Loucy (cell line): ENCODE measurements around the gene MAGIX.

Experiments
- H2AFZ ChIP-seq: fragments of 200-600 bp; sonication (generic); 2 replicates; pipeline ENCODE4 v1.6.0; 2016; ENCODE audit warnings: antibody characterized with exemption, mild to moderate bottlenecking, low read length, moderate library complexity
- H3F3A ChIP-seq: fragments of 200-600 bp; 2 replicates; pipeline ENCODE4 v1.6.0; 2016; ENCODE audit warnings: antibody characterized with exemption, low read depth, mild to moderate bottlenecking
- H3K27me3 ChIP-seq: fragments of 200-600 bp; sonication (generic); 2 replicates; pipeline ENCODE4 v1.6.1; 2014; ENCODE audit warnings: low read length, mild to moderate bottlenecking; ENCODE audit not compliant: insufficient read depth, poor library complexity, severe bottlenecking
- H3K36me3 ChIP-seq: fragments of 200-600 bp; sonication (generic); 2 replicates; pipeline ENCODE4 v1.6.1; 2016; ENCODE audit warnings: low read length; ENCODE audit not compliant: insufficient read depth
- H3K4me1 ChIP-seq: fragments of 200-600 bp; sonication (generic); 2 replicates; pipeline ENCODE4 v1.5.1; 2014; ENCODE audit warnings: low read length, mild to moderate bottlenecking; ENCODE audit not compliant: insufficient read depth, poor library complexity, severe bottlenecking
- H3K4me2 ChIP-seq: fragments of 200-600 bp; sonication (generic); 2 replicates; pipeline ENCODE4 v1.6.0; 2014; ENCODE audit warnings: antibody characterized with exemption, low read length, low read depth, mild to moderate bottlenecking; ENCODE audit not compliant: poor library complexity, severe bottlenecking
- H3K4me3 ChIP-seq: fragments of 200-600 bp; sonication (generic); 2 replicates; pipeline ENCODE4 v1.5.1; 2014; ENCODE audit warnings: low read length, mild to moderate bottlenecking, mixed read lengths; ENCODE audit not compliant: poor library complexity, severe bottlenecking
- H3K79me2 ChIP-seq: fragments of 200-600 bp; sonication (generic); 2 replicates; pipeline ENCODE4 v1.6.1; 2014; ENCODE audit warnings: low read length; ENCODE audit not compliant: insufficient read depth
- H3K9ac ChIP-seq: fragments of 200-600 bp; sonication (generic); 2 replicates; pipeline ENCODE4 v1.6.0; 2014; ENCODE audit warnings: mild to moderate bottlenecking, low read depth, low read length, moderate library complexity; ENCODE audit not compliant: poor library complexity, severe bottlenecking
- H3K9me2 ChIP-seq: fragments of 200-600 bp; sonication (generic); replicated peaks from 2 replicates; pipeline ENCODE4 v1.6.1; 2016; ENCODE audit warnings: low read depth, low read length, mixed read lengths
- H3K9me3 ChIP-seq: fragments of 200-600 bp; sonication (generic); 2 replicates; pipeline ENCODE4 v1.6.1; 2014; ENCODE audit warnings: mild to moderate bottlenecking, antibody characterized with exemption, low read length, low read depth; ENCODE audit not compliant: insufficient read depth
- H4K20me1 ChIP-seq: fragments of 200-600 bp; sonication (generic); 2 replicates; pipeline ENCODE4 v1.6.0; 2014; ENCODE audit warnings: antibody characterized with exemption, low read length, mild to moderate bottlenecking; ENCODE audit not compliant: insufficient read depth, poor library complexity, severe bottlenecking
- EZH2phosphoT487 ChIP-seq: fragments of 200-600 bp; IDR thresholded peaks from 2 replicates; pipeline ENCODE4 v1.6.1; 2018; ENCODE audit warnings: antibody characterized with exemption, mild to moderate bottlenecking, moderate library complexity, borderline replicate concordance
- TF ChIP-seq, protein P1 (sequence below): fragments of 200-600 bp; sonication (generic); conservative IDR thresholded peaks from 2 replicates; pipeline ENCODE4 v1.5.1; 2014; ENCODE audit warnings: mild to moderate bottlenecking, antibody characterized with exemption, low read length

MAGIX gene

DNA sequence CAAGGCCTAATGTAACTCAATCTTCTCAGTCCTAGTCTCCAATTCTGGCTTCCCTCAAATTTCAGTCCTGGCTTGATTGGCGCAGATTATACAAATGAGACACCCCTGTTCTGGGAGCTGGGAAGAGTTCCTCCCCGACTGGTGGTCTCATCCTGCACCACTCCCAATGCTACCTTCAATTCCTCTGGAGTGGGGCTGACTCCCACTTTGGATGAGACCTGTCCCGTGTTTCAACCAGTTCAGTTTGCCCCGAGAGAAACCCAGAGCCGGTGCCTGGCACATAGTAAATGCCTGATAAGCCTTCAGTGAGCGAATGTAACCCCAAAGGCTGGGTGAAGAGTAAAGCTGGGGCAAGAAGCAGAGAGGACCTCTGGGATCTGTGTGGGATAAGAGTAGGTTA, 41.5 kb downstream of the MAGIX start:
- H3K4me3 ChIP-seq, result no peak overlapping the region
- H3K4me1 ChIP-seq, result no peaks in the 10 kb centered on the region
- H3K4me2 ChIP-seq, result no peak overlapping the region
- no peaks in the 10 kb centered on the region for H3K9me2 ChIP-seq
- no peak for TF ChIP-seq EZH2phosphoT487
- TF ChIP-seq, protein P1, sequence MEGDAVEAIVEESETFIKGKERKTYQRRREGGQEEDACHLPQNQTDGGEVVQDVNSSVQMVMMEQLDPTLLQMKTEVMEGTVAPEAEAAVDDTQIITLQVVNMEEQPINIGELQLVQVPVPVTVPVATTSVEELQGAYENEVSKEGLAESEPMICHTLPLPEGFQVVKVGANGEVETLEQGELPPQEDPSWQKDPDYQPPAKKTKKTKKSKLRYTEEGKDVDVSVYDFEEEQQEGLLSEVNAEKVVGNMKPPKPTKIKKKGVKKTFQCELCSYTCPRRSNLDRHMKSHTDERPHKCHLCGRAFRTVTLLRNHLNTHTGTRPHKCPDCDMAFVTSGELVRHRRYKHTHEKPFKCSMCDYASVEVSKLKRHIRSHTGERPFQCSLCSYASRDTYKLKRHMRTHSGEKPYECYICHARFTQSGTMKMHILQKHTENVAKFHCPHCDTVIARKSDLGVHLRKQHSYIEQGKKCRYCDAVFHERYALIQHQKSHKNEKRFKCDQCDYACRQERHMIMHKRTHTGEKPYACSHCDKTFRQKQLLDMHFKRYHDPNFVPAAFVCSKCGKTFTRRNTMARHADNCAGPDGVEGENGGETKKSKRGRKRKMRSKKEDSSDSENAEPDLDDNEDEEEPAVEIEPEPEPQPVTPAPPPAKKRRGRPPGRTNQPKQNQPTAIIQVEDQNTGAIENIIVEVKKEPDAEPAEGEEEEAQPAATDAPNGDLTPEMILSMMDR, result no peak
- H4K20me1 ChIP-seq, result no peaks in the 10 kb centered on the region
- H2AFZ ChIP-seq, result no peak overlapping the region
- H3K27me3 ChIP-seq, result peaks cover 18% of the 10 kb centered on the region
- H3K79me2 ChIP-seq, result no peaks in the 10 kb centered on the region
- no peaks in the 10 kb centered on the region for H3K9me3 ChIP-seq
- H3F3A ChIP-seq, result no peaks in the 10 kb centered on the region
- H3K36me3 ChIP-seq, result no peaks in the 10 kb centered on the region
- no peak overlapping the region for H3K9ac ChIP-seq

DNA sequence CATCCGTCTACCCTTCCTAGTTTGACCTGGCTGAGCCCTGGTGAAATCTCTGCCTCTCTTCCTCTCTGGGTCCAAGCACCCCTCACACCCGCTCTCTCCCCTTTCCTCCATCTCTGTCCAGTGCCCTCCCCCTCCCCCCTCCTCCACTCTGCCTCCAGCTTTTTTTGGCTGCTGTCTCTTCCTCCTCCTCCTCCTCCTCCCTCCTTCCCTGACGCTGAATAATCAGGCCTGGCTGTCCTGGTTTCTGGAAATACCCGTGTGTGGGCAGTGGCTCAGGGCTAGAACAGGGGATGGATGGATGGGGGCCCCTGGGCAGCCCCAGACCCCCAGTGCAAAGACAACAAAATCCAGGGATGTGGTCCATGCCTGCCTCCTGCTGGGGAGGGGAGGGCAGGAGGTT, 42.2 kb downstream of the MAGIX start:
- TF ChIP-seq, protein P1, result no peak
- no peak for TF ChIP-seq EZH2phosphoT487
- no peaks in the 10 kb centered on the region for H3K9me3 ChIP-seq

DNA sequence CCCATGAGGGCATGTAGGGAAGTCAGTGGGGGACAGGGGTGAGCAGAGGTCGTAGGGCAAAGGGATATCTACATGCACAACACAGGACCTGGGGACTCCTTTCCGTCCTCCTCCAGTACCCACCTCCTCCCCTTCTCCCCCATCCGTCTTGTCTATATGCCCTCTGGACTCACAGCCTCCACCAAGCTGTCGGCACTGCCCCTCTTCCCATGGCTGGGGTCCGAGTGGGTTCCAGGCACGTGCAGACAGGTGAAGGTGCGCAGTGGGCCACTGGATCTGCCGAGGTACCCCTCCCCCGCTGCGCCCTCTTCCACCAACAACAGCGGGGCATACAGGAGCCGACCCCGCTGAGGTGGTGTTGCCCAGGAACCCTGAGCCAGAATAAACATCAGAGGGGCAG, 42.9 kb downstream of the MAGIX start:
- Histone ChIP-seq H3K9ac (no peak overlapping the region), H3K4me1 (no peaks in the 10 kb centered on the region), H3K4me2 (no peak overlapping the region), H3K79me2 (no peaks in the 10 kb centered on the region), H3K4me3 (no peak overlapping the region), H3K9me3 (no peaks in the 10 kb centered on the region), H3K36me3 (no peaks in the 10 kb centered on the region), H3K9me2 (no peaks in the 10 kb centered on the region), H2AFZ (no peak overlapping the region), H4K20me1 (no peaks in the 10 kb centered on the region), H3F3A (no peaks in the 10 kb centered on the region), H3K27me3 (peaks cover 18% of the 10 kb centered on the region)
- TF ChIP-seq, protein P1, result no peak
- TF ChIP-seq EZH2phosphoT487, result no peak

More for the DNA sequence above, 42.2 kb downstream of the MAGIX start:
- Histone ChIP-seq H3K4me2 (no peak overlapping the region), H4K20me1 (no peaks in the 10 kb centered on the region), H3K79me2 (no peaks in the 10 kb centered on the region), H3K4me3 (no peak overlapping the region), H3K36me3 (no peaks in the 10 kb centered on the region), H3F3A (no peaks in the 10 kb centered on the region), H3K9ac (no peak overlapping the region), H3K9me2 (no peaks in the 10 kb centered on the region), H2AFZ (no peak overlapping the region), H3K4me1 (no peaks in the 10 kb centered on the region), H3K27me3 (peaks cover 18% of the 10 kb centered on the region)
